WTC11 (cell line): ENCODE data around the gene HMGCS1. TPM values are rescaled to one million over a fixed set of nuclear protein-coding genes. Genes with fewer than 3 reads are reported as not detected.

Experiments
- ATAC-seq: fragments of 200-7000 bp; cut with Tn5 transposase; 2 replicates; pipeline ENCODE4 v1.10.0; 2021; ENCODE audit warnings: mild to moderate bottlenecking, moderate library complexity
- CTCF ChIA-PET: fragments of 300-600 bp; sonication (Branson Sonifier 250); formaldehyde crosslinking; loops from one replicate; lab custom pipeline; 2021; ENCODE audit warnings: antibody characterized with exemption; lab: Charles Lee
- POLR2A ChIA-PET: fragments of 350-600 bp; sonication (Branson Sonifier 250); formaldehyde crosslinking; loops from one replicate; lab custom pipeline; 2021; ENCODE audit warnings: antibody characterized with exemption; lab: Charles Lee
- DNase-seq: peaks from one replicate; pipeline ENCODE4 v3.0.0; 2021; ENCODE audit warnings: low spot score
- H3K27ac Mint-ChIP-seq: 2 replicates; pipeline ENCODE4 v1.8.0; 2021; ENCODE audit warnings: mixed read lengths
- H3K27me3 Mint-ChIP-seq: 2 replicates; pipeline ENCODE4 v1.8.0; 2021; ENCODE audit warnings: low read depth, mild to moderate bottlenecking, moderate library complexity, mixed read lengths
- H3K36me3 Mint-ChIP-seq: 2 replicates; pipeline ENCODE4 v1.8.0; 2021; ENCODE audit warnings: mixed read lengths
- H3K4me1 Mint-ChIP-seq: 2 replicates; pipeline ENCODE4 v1.8.0; 2022; ENCODE audit warnings: mixed read lengths
- H3K4me3 Mint-ChIP-seq: 2 replicates; pipeline ENCODE4 v1.8.0; 2021; ENCODE audit warnings: mild to moderate bottlenecking, moderate library complexity, mixed read lengths
- H3K9me3 Mint-ChIP-seq: 2 replicates; pipeline ENCODE4 v1.8.0; 2021; ENCODE audit warnings: mixed read lengths
- AFF4 ChIP-seq: sonication (generic); formaldehyde crosslinking; IDR thresholded peaks from 2 replicates; pipeline ENCODE4 v1.8.1; 2023; ENCODE audit warnings: mild to moderate bottlenecking, missing genetic modification reagents, borderline replicate concordance
- E2F5 ChIP-seq: sonication (generic); formaldehyde crosslinking; IDR thresholded peaks from 2 replicates; pipeline ENCODE4 v1.8.1; 2022; ENCODE audit warnings: mild to moderate bottlenecking, moderate library complexity, missing genetic modification reagents
- ESRRA ChIP-seq: sonication (generic); formaldehyde crosslinking; IDR thresholded peaks from 2 replicates; pipeline ENCODE4 v1.8.1; 2022; ENCODE audit warnings: mild to moderate bottlenecking, missing genetic modification reagents, borderline replicate concordance
- GRHL2 ChIP-seq: fragments of 250-450 bp; sonication (Bioruptor Pico); IDR thresholded peaks from 2 replicates; pipeline ENCODE4 v1.8.0; 2022; ENCODE audit warnings: mild to moderate bottlenecking, moderate library complexity; ENCODE audit not compliant: insufficient replicate concordance, severe bottlenecking
- IRF1 ChIP-seq: sonication (generic); formaldehyde crosslinking; IDR thresholded peaks from 2 replicates; pipeline ENCODE4 v1.8.0; 2023; ENCODE audit warnings: missing genetic modification reagents
- KAT7 ChIP-seq: sonication (generic); formaldehyde crosslinking; IDR thresholded peaks from 2 replicates; pipeline ENCODE4 v1.8.1; 2023; ENCODE audit warnings: missing genetic modification reagents, mild to moderate bottlenecking, borderline replicate concordance
- NR3C1 ChIP-seq: sonication (generic); formaldehyde crosslinking; conservative IDR thresholded peaks from 2 replicates; pipeline ENCODE4 v1.8.1; 2023; ENCODE audit warnings: low read depth, mild to moderate bottlenecking, missing genetic modification reagents
- OVOL2 ChIP-seq: fragments of 250-450 bp; sonication (Bioruptor Pico); IDR thresholded peaks from 2 replicates; pipeline ENCODE4 v1.9.0; 2021; ENCODE audit warnings: mild to moderate bottlenecking, borderline replicate concordance
- PREB ChIP-seq: sonication (generic); formaldehyde crosslinking; IDR thresholded peaks from 2 replicates; pipeline ENCODE4 v1.8.1; 2022; ENCODE audit warnings: mild to moderate bottlenecking, missing genetic modification reagents, moderate library complexity, borderline replicate concordance
- ZMAT4 ChIP-seq: fragments of 250-450 bp; sonication (Bioruptor Pico); IDR thresholded peaks from 2 replicates; pipeline ENCODE4 v1.9.0; 2021; ENCODE audit warnings: mild to moderate bottlenecking
- ZNF121 ChIP-seq: sonication (generic); formaldehyde crosslinking; IDR thresholded peaks from 2 replicates; pipeline ENCODE4 v1.8.0; 2023; ENCODE audit warnings: missing genetic modification reagents
- ZNF281 ChIP-seq: sonication (generic); formaldehyde crosslinking; IDR thresholded peaks from 2 replicates; pipeline ENCODE4 v1.8.0; 2023; ENCODE audit warnings: mild to moderate bottlenecking, missing genetic modification reagents
- ZNF512 ChIP-seq: sonication (generic); formaldehyde crosslinking; IDR thresholded peaks from 2 replicates; pipeline ENCODE4 v1.8.1; 2022; ENCODE audit warnings: missing genetic modification reagents, borderline replicate concordance
- total RNA-seq: library from RNA; stranded (reverse); gene quantifications from 3 replicates; pipeline ENCODE4 v1.2.3, GENCODE V29; 2021

Gene HMGCS1
- total RNA-seq, 1 experiment from 2014 or later = 199 TPM

GRCh38 chr5:43296835-43297234 lies 16.4 kb downstream of the HMGCS1 start (continued):
- TF ChIP-seq AFF4 (CRISPR knock-in tag) = no peak

GRCh38 chr5:43295202-43295601 lies 18.0 kb downstream of the HMGCS1 start:
- H3K4me1 Mint-ChIP-seq = peaks cover 6% of the 10 kb centered on the region; the same call in 1 of the 2 replicates
- DNase-seq (no peak), ATAC-seq (no peak)
- H3K36me3 Mint-ChIP-seq = peaks cover 72% of the 10 kb centered on the region
- H3K27me3 Mint-ChIP-seq = no peaks in the 10 kb centered on the region
- H3K27ac Mint-ChIP-seq = no peak overlapping the region
- TF ChIP-seq OVOL2 (CRISPR knock-in tag) = no peak
- no peak for TF ChIP-seq KAT7 (CRISPR knock-in tag)
- no peak for TF ChIP-seq ESRRA (CRISPR knock-in tag)
- no peak for TF ChIP-seq IRF1 (CRISPR knock-in tag)
- TF ChIP-seq ZNF281 (CRISPR knock-in tag) = no peak
- TF ChIP-seq ZNF121 (CRISPR knock-in tag) = no peak
- POLR2A ChIA-PET = no interaction called here
- H3K4me3 Mint-ChIP-seq = no peak overlapping the region
- H3K9me3 Mint-ChIP-seq = no peaks in the 10 kb centered on the region
- CTCF ChIA-PET = interaction anchor here (1.5 kb wide), 1 partner anchor 11 kb away, joined by 3 read pairs; no protein-coding TSS in a partner anchor

- ChIA-PET POLR2A (no interaction called here), CTCF (interaction anchor here (1.5 kb wide), 1 partner anchor 12 kb away, joined by 3 read pairs; no protein-coding TSS in a partner anchor)
- TF ChIP-seq PREB (no peak), ZNF512 (no peak), NR3C1 (CRISPR knock-in tag) (no peak), GRHL2 (CRISPR knock-in tag) (no peak), ZMAT4 (CRISPR knock-in tag) (no peak), E2F5 (CRISPR knock-in tag) (no peak)
- Mint-ChIP-seq H3K27ac (no peak overlapping the region), H3K36me3 (peaks cover 81% of the 10 kb centered on the region), H3K27me3 (no peaks in the 10 kb centered on the region), H3K9me3 (no peaks in the 10 kb centered on the region), H3K4me1 (no peaks in the 10 kb centered on the region), H3K4me3 (no peak overlapping the region)
- no peak for ATAC-seq
- no peak for DNase-seq
Observed at GRCh38 chr5:43294226-43294625, 19.0 kb downstream of the HMGCS1 start.
